ENCODE results near the gene CNTNAP5. TPM values are rescaled to one million over a fixed set of nuclear protein-coding genes. Genes with fewer than 3 reads are reported as not detected.

The CNTNAP5 gene
- total RNA-seq, 1 experiment from 2014 or later: not detected

DNA sequence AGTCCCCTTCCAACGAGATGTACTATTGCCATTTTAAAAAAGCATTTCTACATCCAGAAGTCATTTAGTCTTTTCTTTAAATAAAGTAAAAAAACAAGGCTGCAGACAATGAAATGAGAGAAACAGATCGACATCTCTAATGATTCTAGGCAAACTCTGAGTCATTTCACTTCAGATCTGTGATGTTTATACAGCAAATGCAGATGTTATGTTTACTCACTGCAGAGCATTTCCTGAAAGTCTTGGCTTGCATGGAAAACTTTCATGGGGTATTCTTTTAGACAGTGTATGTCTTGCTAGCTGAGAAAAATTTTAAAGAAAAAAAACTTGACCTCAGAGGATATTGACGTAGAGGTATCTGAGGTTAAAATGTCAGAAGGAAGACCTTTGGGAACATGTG lies 797.4 kb downstream of the CNTNAP5 start:
- Histone ChIP-seq H3K4me3 (ENCODE audit: low read depth in 2 of 2, low read length in 2 of 2) (no peak overlapping the region), H3K4me1 (ENCODE audit: control insufficient read depth, insufficient read depth, low read length) (peaks cover 3% of the 10 kb centered on the region; the same call in 1 of the 2 replicates), H3K27me3 (ENCODE audit: control insufficient read depth, insufficient read depth, low read length) (no peaks in the 10 kb centered on the region), H3K9me3 (ENCODE audit: control insufficient read depth, insufficient read depth, low read depth, low read length) (no peaks in the 10 kb centered on the region), H3K36me3 (ENCODE audit: control insufficient read depth, insufficient read depth, low read length) (no peaks in the 10 kb centered on the region), H3K27ac (ENCODE audit: low read length) (no peak overlapping the region)
- DNase-seq (ENCODE audit: low read depth, low spot score) (no peak), ATAC-seq (no peak)
- intact Hi-C loops (cut with micrococcal nuclease; ENCODE audit: unreplicated experiment) (no loop called here), in situ Hi-C loops (cut with HindIII; ENCODE audit: low pct_unique_long_range_greater_than_20kb, low sequenced_read_pairs) (no loop called here)
- no TSS peak for BruUV-seq (replicated peaks)
- ChIA-PET CTCF (no interaction called here), POLR2A (no interaction called here)
- TF ChIP-seq, protein P1, sequence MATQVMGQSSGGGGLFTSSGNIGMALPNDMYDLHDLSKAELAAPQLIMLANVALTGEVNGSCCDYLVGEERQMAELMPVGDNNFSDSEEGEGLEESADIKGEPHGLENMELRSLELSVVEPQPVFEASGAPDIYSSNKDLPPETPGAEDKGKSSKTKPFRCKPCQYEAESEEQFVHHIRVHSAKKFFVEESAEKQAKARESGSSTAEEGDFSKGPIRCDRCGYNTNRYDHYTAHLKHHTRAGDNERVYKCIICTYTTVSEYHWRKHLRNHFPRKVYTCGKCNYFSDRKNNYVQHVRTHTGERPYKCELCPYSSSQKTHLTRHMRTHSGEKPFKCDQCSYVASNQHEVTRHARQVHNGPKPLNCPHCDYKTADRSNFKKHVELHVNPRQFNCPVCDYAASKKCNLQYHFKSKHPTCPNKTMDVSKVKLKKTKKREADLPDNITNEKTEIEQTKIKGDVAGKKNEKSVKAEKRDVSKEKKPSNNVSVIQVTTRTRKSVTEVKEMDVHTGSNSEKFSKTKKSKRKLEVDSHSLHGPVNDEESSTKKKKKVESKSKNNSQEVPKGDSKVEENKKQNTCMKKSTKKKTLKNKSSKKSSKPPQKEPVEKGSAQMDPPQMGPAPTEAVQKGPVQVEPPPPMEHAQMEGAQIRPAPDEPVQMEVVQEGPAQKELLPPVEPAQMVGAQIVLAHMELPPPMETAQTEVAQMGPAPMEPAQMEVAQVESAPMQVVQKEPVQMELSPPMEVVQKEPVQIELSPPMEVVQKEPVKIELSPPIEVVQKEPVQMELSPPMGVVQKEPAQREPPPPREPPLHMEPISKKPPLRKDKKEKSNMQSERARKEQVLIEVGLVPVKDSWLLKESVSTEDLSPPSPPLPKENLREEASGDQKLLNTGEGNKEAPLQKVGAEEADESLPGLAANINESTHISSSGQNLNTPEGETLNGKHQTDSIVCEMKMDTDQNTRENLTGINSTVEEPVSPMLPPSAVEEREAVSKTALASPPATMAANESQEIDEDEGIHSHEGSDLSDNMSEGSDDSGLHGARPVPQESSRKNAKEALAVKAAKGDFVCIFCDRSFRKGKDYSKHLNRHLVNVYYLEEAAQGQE (IDR thresholded peaks at IDR 0.05; ENCODE audit: insufficient read depth in 1 of 2, low read depth in 2 of 2, low read length in 1 of 2): no peak
- TF ChIP-seq, protein P2, sequence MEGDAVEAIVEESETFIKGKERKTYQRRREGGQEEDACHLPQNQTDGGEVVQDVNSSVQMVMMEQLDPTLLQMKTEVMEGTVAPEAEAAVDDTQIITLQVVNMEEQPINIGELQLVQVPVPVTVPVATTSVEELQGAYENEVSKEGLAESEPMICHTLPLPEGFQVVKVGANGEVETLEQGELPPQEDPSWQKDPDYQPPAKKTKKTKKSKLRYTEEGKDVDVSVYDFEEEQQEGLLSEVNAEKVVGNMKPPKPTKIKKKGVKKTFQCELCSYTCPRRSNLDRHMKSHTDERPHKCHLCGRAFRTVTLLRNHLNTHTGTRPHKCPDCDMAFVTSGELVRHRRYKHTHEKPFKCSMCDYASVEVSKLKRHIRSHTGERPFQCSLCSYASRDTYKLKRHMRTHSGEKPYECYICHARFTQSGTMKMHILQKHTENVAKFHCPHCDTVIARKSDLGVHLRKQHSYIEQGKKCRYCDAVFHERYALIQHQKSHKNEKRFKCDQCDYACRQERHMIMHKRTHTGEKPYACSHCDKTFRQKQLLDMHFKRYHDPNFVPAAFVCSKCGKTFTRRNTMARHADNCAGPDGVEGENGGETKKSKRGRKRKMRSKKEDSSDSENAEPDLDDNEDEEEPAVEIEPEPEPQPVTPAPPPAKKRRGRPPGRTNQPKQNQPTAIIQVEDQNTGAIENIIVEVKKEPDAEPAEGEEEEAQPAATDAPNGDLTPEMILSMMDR (IDR thresholded peaks at IDR 0.05): no peak
- TF ChIP-seq SIN3A (IDR thresholded peaks at IDR 0.05; ENCODE audit: borderline replicate concordance, insufficient read depth, low read depth, low read length): no peak

DNA sequence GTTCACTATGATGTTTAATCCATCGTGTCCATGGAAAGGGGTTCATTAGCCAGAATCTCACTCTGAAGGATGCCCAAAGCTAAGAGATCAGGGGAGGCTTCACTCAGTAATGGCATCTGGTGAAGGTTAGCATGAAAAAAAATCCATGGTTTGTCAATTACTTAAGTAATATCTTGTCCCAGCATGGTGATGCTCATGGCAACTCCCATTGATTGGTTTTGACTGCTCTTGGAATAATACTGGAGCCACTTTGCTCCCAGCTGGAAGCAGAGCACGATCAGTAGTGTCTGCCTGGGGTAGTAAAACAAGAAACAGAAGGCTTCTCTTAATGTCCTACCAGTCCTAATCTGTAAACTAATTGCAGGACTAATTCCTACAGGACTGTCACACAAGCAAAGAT lies 799.4 kb downstream of the CNTNAP5 start:
- DNase-seq (ENCODE audit: low read depth, low spot score): no peak
- intact Hi-C loops (cut with micrococcal nuclease; ENCODE audit: unreplicated experiment): no loop called here
- Histone ChIP-seq H3K27me3 (ENCODE audit: control insufficient read depth, insufficient read depth, low read length) (no peaks in the 10 kb centered on the region), H3K4me3 (ENCODE audit: low read depth in 2 of 2, low read length in 2 of 2) (no peak overlapping the region), H3K36me3 (ENCODE audit: control insufficient read depth, insufficient read depth, low read length) (no peaks in the 10 kb centered on the region), H3K27ac (ENCODE audit: low read length) (no peak overlapping the region), H3K4me1 (ENCODE audit: control insufficient read depth, insufficient read depth, low read length) (peaks cover 3% of the 10 kb centered on the region; the same call in 1 of the 2 replicates), H3K9me3 (ENCODE audit: control insufficient read depth, insufficient read depth, low read depth, low read length) (no peaks in the 10 kb centered on the region)
- TF ChIP-seq, protein P1 (IDR thresholded peaks at IDR 0.05; ENCODE audit: insufficient read depth in 1 of 2, low read depth in 2 of 2, low read length in 1 of 2): no peak
- TF ChIP-seq TCF7L2 (IDR thresholded peaks at IDR 0.05; ENCODE audit: low read depth, low read length) (no peak), SIN3A (IDR thresholded peaks at IDR 0.05; ENCODE audit: borderline replicate concordance, insufficient read depth, low read depth, low read length) (no peak), POLR2AphosphoS5 (IDR thresholded peaks at IDR 0.05; ENCODE audit: low read depth, low read length) (no peak)
- TF ChIP-seq, protein P2 (IDR thresholded peaks at IDR 0.05): no peak
- ChIA-PET POLR2A (no interaction called here), CTCF (no interaction called here)
- in situ Hi-C loops (cut with HindIII; ENCODE audit: low pct_unique_long_range_greater_than_20kb, low sequenced_read_pairs): no loop called here
- no TSS peak for BruUV-seq (replicated peaks)
- no peak for ATAC-seq
